H9 (cell line): ENCODE results near the gene KIF26B. TPM values are rescaled to one million over a fixed set of nuclear protein-coding genes. Genes with fewer than 3 reads are reported as not detected.

ENCODE experiments used
- DNase-seq: peaks from one replicate; pipeline ENCODE4 v3.0.0-alpha.2; 2017
- H2AFZ ChIP-seq: one replicate; pipeline ENCODE4 v1.6.1; 2013; ENCODE audit warnings: mild to moderate bottlenecking, low read length, control low read depth, moderate library complexity
- H2AK5ac ChIP-seq: 2 replicates; pipeline ENCODE4 v1.6.1; 2013; ENCODE audit warnings: low read length, control low read depth, mixed read lengths; ENCODE audit not compliant: insufficient read length
- H2BK120ac ChIP-seq: one replicate; pipeline ENCODE4 v1.6.1; 2013; ENCODE audit warnings: low read depth, mild to moderate bottlenecking, low read length, control low read depth, inconsistent platforms; ENCODE audit not compliant: poor library complexity, severe bottlenecking
- H2BK12ac ChIP-seq: 2 replicates; pipeline ENCODE4 v1.6.1; 2013; ENCODE audit warnings: low read length, control low read depth, mixed read lengths, low read depth; ENCODE audit not compliant: insufficient read length
- H2BK15ac ChIP-seq: 2 replicates; pipeline ENCODE4 v1.6.1; 2013; ENCODE audit warnings: low read depth, low read length, control low read depth
- H2BK20ac ChIP-seq: one replicate; pipeline ENCODE4 v1.6.1; 2013; ENCODE audit warnings: low read depth, mild to moderate bottlenecking, low read length, control low read depth, inconsistent platforms; ENCODE audit not compliant: poor library complexity, severe bottlenecking
- H2BK5ac ChIP-seq: 2 replicates; pipeline ENCODE4 v1.6.1; 2013; ENCODE audit warnings: low read length, control low read depth, mixed read lengths; ENCODE audit not compliant: insufficient read length
- H3K14ac ChIP-seq: 2 replicates; pipeline ENCODE4 v1.6.1; 2013; ENCODE audit warnings: low read length, control low read depth; ENCODE audit not compliant: insufficient read depth
- H3K18ac ChIP-seq: 2 replicates; pipeline ENCODE4 v1.6.1; 2013; ENCODE audit warnings: low read depth, mild to moderate bottlenecking, mixed read lengths, low read length, control low read depth; ENCODE audit not compliant: insufficient read length
- H3K23ac ChIP-seq: 2 replicates; pipeline ENCODE4 v1.6.1; 2013; ENCODE audit warnings: low read length, control low read depth, mixed read lengths, low read depth; ENCODE audit not compliant: insufficient read length
- H3K23me2 ChIP-seq: 2 replicates; pipeline ENCODE4 v1.6.1; 2013; ENCODE audit warnings: low read depth, mild to moderate bottlenecking, mixed read lengths, low read length, control low read depth; ENCODE audit not compliant: insufficient read length, poor library complexity, severe bottlenecking
- H3K27ac ChIP-seq: 2 replicates; pipeline ENCODE4 v1.5.1; 2013; ENCODE audit warnings: low read length, control low read depth, mixed read lengths, low read depth; ENCODE audit not compliant: insufficient read length
- H3K27me3 ChIP-seq: 2 replicates; pipeline ENCODE4 v1.6.1; 2013; ENCODE audit warnings: low read length, control low read depth, inconsistent platforms; ENCODE audit not compliant: insufficient read depth
- H3K4ac ChIP-seq: 2 replicates; pipeline ENCODE4 v1.6.1; 2013; ENCODE audit warnings: low read depth, mild to moderate bottlenecking, control low read depth, inconsistent platforms, low read length, moderate library complexity
- H3K4me1 ChIP-seq: 2 replicates; pipeline ENCODE4 v1.6.1; 2013; ENCODE audit warnings: low read length, control low read depth, inconsistent platforms; ENCODE audit not compliant: insufficient read depth
- H3K4me2 ChIP-seq: 2 replicates; pipeline ENCODE4 v1.6.1; 2013; ENCODE audit warnings: low read length, control low read depth, mixed read lengths; ENCODE audit not compliant: insufficient read length, insufficient read depth
- H3K56ac ChIP-seq: 2 replicates; pipeline ENCODE4 v1.6.1; 2013; ENCODE audit warnings: low read depth, mild to moderate bottlenecking, mixed read lengths, low read length, control low read depth; ENCODE audit not compliant: insufficient read length
- H3K79me1 ChIP-seq: 2 replicates; pipeline ENCODE4 v1.6.1; 2013; ENCODE audit warnings: low read depth, mild to moderate bottlenecking, moderate library complexity, low read length, control low read depth, inconsistent platforms; ENCODE audit not compliant: insufficient read depth, poor library complexity, severe bottlenecking
- H3K79me2 ChIP-seq: 2 replicates; pipeline ENCODE4 v1.6.1; 2013; ENCODE audit warnings: low read length, control low read depth, inconsistent platforms; ENCODE audit not compliant: insufficient read depth
- H3K9ac ChIP-seq: 2 replicates; pipeline ENCODE4 v1.6.1; 2013; ENCODE audit warnings: low read length, control low read depth, mixed read lengths; ENCODE audit not compliant: insufficient read length; ENCODE audit errors: extremely low read depth
- H3K9me3 ChIP-seq: one replicate; pipeline ENCODE4 v1.6.1; 2013; ENCODE audit warnings: low read depth, low read length, inconsistent platforms; ENCODE audit not compliant: control insufficient read depth
- H3T11ph ChIP-seq: one replicate; pipeline ENCODE4 v1.6.1; 2013; ENCODE audit warnings: mild to moderate bottlenecking, low read length, control low read depth, inconsistent platforms
- H4K20me1 ChIP-seq: one replicate; pipeline ENCODE4 v1.6.1; 2013; ENCODE audit not compliant: control insufficient read depth, insufficient read length, insufficient read depth
- H4K5ac ChIP-seq: 2 replicates; pipeline ENCODE4 v1.6.1; 2013; ENCODE audit warnings: low read depth, mild to moderate bottlenecking, mixed read lengths, low read length, control low read depth; ENCODE audit not compliant: insufficient read length
- H4K8ac ChIP-seq: replicated peaks from 2 replicates; pipeline ENCODE4 v1.6.1; 2013; ENCODE audit warnings: low read length, control low read depth, mixed read lengths, low read depth; ENCODE audit not compliant: insufficient read length
- H4K91ac ChIP-seq: 2 replicates; pipeline ENCODE4 v1.6.1; 2013; ENCODE audit warnings: low read depth, mild to moderate bottlenecking, moderate library complexity, mixed read lengths, low read length, control low read depth; ENCODE audit not compliant: insufficient read length
- H3K27ac Mint-ChIP-seq, 3 experiments: 2 replicates in 2 of 3; 3 replicates in 1 of 3; pipeline ENCODE4 v1.8.0; 2020 to 2021; ENCODE audit warnings: mixed read lengths in 3 of 3, mild to moderate bottlenecking in 1 of 3, moderate library complexity in 1 of 3
- H3K27me3 Mint-ChIP-seq: 2 replicates; pipeline ENCODE4 v1.8.0; 2021; ENCODE audit warnings: low read depth, mild to moderate bottlenecking, moderate library complexity, mixed read lengths
- H3K36me3 Mint-ChIP-seq, 3 experiments: 2 replicates in 2 of 3; 3 replicates in 1 of 3; pipeline ENCODE4 v1.8.0; 2020 to 2021; ENCODE audit warnings: low read depth in 3 of 3, mixed read lengths in 3 of 3; ENCODE audit not compliant: insufficient read depth in 1 of 3
- H3K4me1 Mint-ChIP-seq, 2 experiments: 2 replicates each; pipeline ENCODE4 v1.8.0; 2020; ENCODE audit warnings: mixed read lengths in 2 of 2
- H3K4me3 Mint-ChIP-seq, 2 experiments: 2 replicates in 1 of 2; 3 replicates in 1 of 2; pipeline ENCODE4 v1.8.0; 2020 to 2021; ENCODE audit warnings: mild to moderate bottlenecking in 2 of 2, mixed read lengths in 2 of 2, moderate library complexity in 1 of 2
- H3K9me3 Mint-ChIP-seq, 2 experiments: 2 replicates in 1 of 2; 3 replicates in 1 of 2; pipeline ENCODE4 v1.8.0; 2020; ENCODE audit warnings: mild to moderate bottlenecking in 2 of 2, mixed read lengths in 2 of 2, moderate library complexity in 1 of 2
- WGBS: extraction: QIAGEN DNeasy Blood & Tissue Kit; methylation state at CpG from one replicate; pipeline ENCODE4 v1.1.7; 2013; ENCODE audit warnings: missing lambda C conversion rate, low lambda C conversion rate, mixed read lengths; ENCODE audit not compliant: insufficient read length; ENCODE audit errors: extremely low coverage; 5-methylcytosine and 5-hydroxymethylcytosine counted together
- total RNA-seq: library from RNA; stranded (reverse); gene quantifications from 2 replicates; pipeline ENCODE4 v1.2.1, GENCODE V29; 2021
- TF ChIP-seq, protein P1 (sequence below): fragments of 200-600 bp; sonication (generic); conservative IDR thresholded peaks from 3 replicates; pipeline ENCODE4 v1.8.0; 2021; ENCODE audit warnings: antibody characterized with exemption, mild to moderate bottlenecking

The KIF26B gene
- total RNA-seq, 1 experiment from 2014 or later: 0.13 TPM

DNA sequence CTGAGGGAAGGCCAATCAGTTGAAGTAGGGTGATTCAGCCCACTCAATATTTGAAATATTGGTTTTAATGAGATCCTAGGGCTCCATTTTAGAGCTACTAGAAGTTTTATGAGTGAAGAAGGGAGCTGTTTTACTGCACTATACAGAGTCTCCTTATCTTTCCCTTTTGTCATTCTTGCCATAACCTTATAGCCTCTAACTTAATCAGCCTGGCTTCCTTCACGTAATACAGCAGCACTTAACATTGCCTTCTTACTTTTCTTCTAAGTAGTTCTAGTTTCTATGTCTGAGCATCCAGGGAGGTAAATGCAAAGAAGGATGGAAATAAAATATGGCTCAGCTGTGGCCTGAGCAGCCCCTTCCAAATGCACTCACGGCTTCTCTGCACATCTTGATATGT lies 299.3 kb downstream of the KIF26B start:
- Histone ChIP-seq H4K20me1 (no peaks in the 10 kb centered on the region), H3K79me2 (no peaks in the 10 kb centered on the region), H3K27me3 (no peaks in the 10 kb centered on the region)

More for the DNA sequence above, 299.3 kb downstream of the KIF26B start:
- H2BK5ac ChIP-seq: no peak overlapping the region
- Mint-ChIP-seq H3K27me3 (no peaks in the 10 kb centered on the region), H3K36me3 (peaks cover 0 to 2% (median 0%) of the 10 kb centered on the region in 3 experiments; a peak in 3 of 7 replicates), H3K27ac (no peak overlapping the region), H3K9me3 (peaks cover 0 to 3% of the 10 kb centered on the region in 2 experiments; a peak in 1 of 5 replicates), H3K4me3 (no peak overlapping the region), H3K4me1 (peaks cover 26% of the 10 kb centered on the region in 2 experiments)
- peaks cover 10% of the 10 kb centered on the region for H3K4me1 ChIP-seq
- TF ChIP-seq, protein P1, sequence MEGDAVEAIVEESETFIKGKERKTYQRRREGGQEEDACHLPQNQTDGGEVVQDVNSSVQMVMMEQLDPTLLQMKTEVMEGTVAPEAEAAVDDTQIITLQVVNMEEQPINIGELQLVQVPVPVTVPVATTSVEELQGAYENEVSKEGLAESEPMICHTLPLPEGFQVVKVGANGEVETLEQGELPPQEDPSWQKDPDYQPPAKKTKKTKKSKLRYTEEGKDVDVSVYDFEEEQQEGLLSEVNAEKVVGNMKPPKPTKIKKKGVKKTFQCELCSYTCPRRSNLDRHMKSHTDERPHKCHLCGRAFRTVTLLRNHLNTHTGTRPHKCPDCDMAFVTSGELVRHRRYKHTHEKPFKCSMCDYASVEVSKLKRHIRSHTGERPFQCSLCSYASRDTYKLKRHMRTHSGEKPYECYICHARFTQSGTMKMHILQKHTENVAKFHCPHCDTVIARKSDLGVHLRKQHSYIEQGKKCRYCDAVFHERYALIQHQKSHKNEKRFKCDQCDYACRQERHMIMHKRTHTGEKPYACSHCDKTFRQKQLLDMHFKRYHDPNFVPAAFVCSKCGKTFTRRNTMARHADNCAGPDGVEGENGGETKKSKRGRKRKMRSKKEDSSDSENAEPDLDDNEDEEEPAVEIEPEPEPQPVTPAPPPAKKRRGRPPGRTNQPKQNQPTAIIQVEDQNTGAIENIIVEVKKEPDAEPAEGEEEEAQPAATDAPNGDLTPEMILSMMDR: no peak
- H3K23ac ChIP-seq: no peak overlapping the region
- no peak overlapping the region for H3K18ac ChIP-seq
- H2BK15ac ChIP-seq: no peak overlapping the region
- no peak overlapping the region for H3K9ac ChIP-seq
- no peaks in the 10 kb centered on the region for H3K79me1 ChIP-seq
- H3K4ac ChIP-seq: no peak overlapping the region
- H2AK5ac ChIP-seq: no peak overlapping the region
- WGBS: no CpG with 5 or more reads among the region's 2 CpGs
- no peaks in the 10 kb centered on the region for H3K9me3 ChIP-seq
- H4K91ac ChIP-seq: no peak overlapping the region
- H4K8ac ChIP-seq: no peak overlapping the region
- H3K27ac ChIP-seq: no peak overlapping the region
- H2BK12ac ChIP-seq: no peak overlapping the region
- no peak for DNase-seq
- H2BK120ac ChIP-seq: no peak overlapping the region
- H2BK20ac ChIP-seq: no peak overlapping the region
- H3K4me2 ChIP-seq: no peak overlapping the region
- no peak overlapping the region for H3T11ph ChIP-seq
- no peaks in the 10 kb centered on the region for H3K23me2 ChIP-seq
- H3K56ac ChIP-seq: no peak overlapping the region
- H2AFZ ChIP-seq: no peak overlapping the region
- no peak overlapping the region for H4K5ac ChIP-seq
- no peak overlapping the region for H3K14ac ChIP-seq
